Activated CD8-positive, alpha-beta memory T cell treated with anti-CD3 and anti-CD28 coated beads for 48 hours (primary cell): ENCODE data around the gene KRTAP10-5.
"Not testable (repeated sequence)": the region's sequence is repeated elsewhere in the genome, so short reads cannot be mapped to it uniquely, and the experiment has no call there.

ENCODE experiments used
- DNase-seq, 3 experiments: peaks; one replicate each; pipeline ENCODE4 v3.0.0-alpha.2; 2020; ENCODE audit warnings: low read depth in 2 of 3, low spot score in 2 of 3

KRTAP10-5 gene

GRCh38 chr21:44611551-44611950, 31.1 kb upstream of the KRTAP10-5 start:
- DNase-seq, result no peak

DNA sequence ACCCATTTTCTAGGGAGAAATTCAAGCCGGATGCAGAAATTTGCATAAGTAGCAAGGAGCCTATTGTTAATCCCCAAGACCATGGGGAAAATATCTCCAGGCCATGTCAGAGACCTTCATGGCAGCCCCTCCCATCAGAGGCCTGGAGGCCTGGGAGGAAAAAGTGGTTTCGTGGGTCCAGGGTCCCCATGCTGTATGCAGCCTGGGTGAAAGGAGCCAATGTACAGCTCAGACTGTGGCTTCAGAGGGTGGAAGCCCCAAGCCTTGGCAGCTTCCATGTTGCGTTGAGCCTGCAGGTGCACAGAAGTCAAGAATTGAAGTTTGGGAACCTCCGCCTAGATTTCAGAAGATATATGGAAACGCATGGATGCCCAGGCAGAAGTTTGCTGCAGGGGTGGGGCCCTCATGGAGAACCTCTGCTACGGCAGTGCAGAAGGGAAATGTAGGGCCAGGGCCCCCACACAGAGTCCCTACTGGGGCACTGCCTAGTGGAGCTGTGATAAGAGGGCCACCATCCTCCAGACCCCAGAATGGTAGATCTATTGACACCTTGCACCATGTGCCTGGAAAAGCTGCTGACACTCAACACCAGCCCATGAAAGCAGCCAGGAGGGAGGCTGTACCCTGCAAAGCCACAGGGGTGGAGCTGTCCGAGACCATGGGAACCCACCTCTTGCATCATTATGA, 29.9 kb upstream of the KRTAP10-5 start:
- not testable (repeated sequence) for DNase-seq

- DNase-seq, result no peak
Measured at GRCh38 chr21:44609193-44609592, 28.8 kb upstream of the KRTAP10-5 start.

- no peak for DNase-seq
Measured at GRCh38 chr21:44606495-44606894, 26.1 kb upstream of the KRTAP10-5 start.

DNA sequence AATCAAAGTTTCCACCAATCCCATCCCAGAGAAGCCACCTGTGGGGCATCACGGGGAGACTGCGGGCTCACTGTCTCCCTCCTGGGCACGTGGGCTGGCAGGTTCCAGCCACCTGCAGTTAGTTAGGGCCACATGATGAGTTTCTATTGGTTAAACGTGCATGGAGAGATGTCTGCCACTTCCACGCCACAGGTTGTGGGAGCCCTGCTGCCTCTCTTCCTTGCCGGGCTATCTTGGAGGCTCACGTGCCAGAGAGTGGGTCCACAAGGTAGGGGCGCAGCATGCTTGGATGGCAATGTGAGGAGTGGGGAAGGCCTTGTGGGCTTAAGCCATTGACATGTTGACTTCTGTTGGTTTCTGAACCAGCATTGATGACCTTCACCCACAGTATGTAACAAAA, 23.5 kb upstream of the KRTAP10-5 start:
- no peak for DNase-seq

DNA sequence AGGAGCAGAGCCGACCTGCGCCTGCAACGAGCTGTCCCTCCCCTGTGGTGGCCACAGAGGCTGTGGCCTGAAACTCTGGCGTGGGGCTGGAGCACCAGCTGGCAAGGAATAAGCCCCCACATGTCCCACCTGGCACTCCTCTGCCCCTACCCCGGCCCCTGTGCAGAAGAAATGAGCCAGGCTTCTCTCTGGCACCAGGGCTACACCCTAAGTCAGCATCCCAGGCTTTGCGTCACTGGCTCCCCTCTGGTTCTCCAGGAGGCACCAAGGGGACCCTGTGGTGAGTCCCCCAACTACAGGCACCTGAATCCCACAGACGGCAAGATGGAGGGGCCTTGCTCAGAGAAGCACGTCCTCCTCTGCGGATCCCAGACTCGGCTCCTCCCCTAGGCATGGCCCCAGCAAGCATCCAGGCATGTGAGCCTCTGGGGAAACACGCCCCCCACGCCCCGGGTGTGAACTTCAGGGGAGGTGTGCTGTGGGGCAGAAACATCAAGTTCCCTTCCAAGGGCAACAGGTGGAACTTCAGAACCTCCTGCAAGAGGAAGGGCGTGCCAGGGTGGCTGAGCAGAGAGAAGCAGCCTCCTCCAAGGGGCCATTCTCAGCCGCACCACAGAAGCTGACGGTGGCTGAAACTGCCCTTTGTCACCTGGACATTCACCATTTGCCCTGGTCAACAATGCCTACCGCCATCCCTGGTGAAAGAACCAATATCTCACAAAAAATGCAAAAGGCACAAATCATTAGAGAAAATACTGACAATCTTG, 22.9 kb upstream of the KRTAP10-5 start:
- no peak for DNase-seq

GRCh38 chr21:44602463-44602850, 22.1 kb upstream of the KRTAP10-5 start:
- no peak for DNase-seq

- DNase-seq, result no peak
Measured at GRCh38 chr21:44601596-44602462, 21.4 kb upstream of the KRTAP10-5 start.

DNA sequence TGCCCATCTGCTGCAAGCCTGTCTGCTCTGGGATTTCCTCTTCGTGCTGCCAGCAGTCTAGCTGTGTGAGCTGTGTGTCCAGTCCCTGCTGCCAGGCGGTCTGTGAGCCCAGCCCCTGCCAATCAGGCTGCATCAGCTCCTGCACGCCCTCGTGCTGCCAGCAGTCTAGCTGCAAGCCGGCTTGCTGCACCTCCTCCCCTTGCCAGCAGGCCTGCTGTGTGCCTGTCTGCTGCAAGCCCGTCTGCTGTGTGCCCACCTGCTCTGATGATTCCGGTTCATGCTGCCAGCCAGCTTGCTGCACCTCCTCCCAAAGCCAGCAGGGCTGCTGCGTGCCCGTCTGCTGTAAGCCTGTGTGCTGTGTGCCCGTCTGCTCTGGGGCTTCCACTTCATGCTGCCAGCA, 20.7 kb upstream of the KRTAP10-5 start:
- DNase-seq, result not testable (repeated sequence)

- not testable (repeated sequence) for DNase-seq
Measured at GRCh38 chr21:44600118-44600978, 19.9 kb upstream of the KRTAP10-5 start, which contains the start of gene KRTAP10-7. Gene KRTAP10-7 (plus strand): TSS chr21:44600597. CDS start chr21:44600622, 25 bp downstream.

DNA sequence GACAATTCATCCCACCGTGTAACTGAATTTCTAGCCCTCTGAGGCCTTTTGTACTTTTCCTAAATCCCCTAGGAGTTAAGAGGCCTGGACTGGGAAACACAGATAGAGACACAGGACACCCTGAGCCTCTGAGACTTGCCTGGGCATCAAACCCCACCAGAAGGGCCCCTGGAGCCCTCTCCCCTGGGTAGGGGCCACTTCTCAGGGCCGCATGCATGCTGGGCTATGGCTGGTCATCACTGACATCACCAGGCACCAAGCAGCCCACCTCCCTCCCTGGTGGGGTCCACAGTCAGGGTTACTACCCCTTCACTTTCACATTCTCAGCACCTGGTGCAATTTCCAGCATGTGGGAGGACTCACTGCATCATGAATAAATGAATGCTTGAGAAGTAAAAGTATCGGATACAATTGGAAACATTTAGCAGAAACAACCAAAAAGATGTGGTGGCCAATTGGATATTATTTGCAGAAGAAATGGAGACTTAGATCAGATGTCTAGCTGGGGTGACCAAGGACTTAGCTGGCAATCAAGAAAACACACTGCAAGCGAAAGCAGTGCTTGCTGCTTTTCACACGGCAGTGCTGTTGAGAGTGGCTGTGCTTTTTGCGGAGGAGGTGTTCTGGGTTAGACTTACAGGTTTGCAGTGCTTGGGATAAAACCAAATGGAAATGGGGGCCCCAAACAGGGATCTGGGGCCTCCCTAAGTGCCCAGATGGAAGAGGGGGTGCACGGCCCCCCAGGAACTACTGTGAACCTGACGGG, 19.0 kb upstream of the KRTAP10-5 start:
- no peak for DNase-seq

DNA sequence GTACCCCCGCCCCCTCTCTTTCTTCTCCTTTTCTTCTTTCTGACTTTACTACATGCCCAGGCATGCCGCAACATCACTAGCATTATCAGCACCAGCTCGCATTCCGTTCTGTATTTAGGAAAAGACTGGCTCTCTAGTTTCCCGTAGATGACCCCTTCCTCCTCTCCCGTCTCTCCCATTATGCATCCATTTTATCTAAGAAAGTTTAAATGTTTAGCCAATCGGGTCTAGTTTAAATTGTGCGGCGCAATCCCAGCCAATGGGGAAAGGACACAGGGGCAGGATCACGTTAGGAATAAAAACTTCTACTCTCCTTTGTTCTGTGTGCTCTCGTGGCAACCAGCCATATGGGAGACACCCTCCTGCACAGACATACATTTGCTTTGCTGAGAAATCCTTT, 17.7 kb upstream of the KRTAP10-5 start:
- DNase-seq, result no peak

DNA sequence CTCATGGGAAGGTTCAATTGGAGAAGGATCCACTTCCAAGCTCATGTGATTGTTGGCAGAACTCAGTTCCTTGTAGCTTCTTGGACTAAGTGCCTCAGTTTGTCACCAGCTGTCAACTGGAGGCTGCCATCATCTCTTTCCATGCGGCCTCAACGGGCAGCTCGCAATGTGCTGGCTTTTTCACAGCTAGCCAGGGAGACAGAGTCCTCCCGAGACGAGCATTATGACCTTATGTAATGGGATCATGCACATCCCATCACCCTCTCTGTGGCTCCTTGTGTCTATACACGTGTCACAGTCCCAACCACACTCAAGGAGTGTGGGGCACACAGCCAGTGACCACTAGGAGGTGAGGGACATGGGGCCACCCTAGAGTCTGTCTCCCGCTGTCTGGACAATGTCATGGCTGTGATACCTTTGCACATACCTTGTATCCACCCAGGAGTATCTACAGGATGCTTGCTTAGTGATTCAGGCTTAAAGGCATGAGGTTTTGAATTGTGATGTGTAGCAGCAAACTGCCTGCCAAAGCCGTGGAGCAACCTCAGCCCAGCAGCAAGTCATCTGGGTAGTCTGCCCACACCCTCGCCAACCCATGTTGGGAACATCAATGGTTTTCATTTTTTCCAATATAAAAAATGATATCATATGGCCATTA, 15.8 kb upstream of the KRTAP10-5 start:
- DNase-seq, result no peak

DNA sequence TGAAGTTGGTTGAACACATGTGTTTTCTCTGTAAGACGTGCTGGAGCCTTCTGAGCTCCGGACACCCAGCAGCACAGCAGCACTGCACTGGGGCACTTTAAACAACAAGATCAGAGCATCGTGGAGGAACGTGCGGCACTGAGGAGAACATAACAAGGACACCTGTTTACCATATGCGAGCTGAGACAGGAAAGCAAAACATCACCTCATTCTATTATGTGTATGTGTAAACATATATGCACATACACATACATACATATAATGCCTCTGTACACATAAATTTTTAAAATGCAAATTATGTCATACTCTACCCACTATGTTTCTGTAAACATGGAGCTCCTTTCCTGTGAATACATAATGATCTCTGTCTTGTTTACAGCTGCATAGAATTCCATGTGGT, 15.1 kb upstream of the KRTAP10-5 start:
- DNase-seq, result no peak

GRCh38 chr21:44594406-44594916, 14.1 kb upstream of the KRTAP10-5 start:
- no peak for DNase-seq

GRCh38 chr21:44593598-44594405, 13.4 kb upstream of the KRTAP10-5 start:
- DNase-seq, result no peak

DNA sequence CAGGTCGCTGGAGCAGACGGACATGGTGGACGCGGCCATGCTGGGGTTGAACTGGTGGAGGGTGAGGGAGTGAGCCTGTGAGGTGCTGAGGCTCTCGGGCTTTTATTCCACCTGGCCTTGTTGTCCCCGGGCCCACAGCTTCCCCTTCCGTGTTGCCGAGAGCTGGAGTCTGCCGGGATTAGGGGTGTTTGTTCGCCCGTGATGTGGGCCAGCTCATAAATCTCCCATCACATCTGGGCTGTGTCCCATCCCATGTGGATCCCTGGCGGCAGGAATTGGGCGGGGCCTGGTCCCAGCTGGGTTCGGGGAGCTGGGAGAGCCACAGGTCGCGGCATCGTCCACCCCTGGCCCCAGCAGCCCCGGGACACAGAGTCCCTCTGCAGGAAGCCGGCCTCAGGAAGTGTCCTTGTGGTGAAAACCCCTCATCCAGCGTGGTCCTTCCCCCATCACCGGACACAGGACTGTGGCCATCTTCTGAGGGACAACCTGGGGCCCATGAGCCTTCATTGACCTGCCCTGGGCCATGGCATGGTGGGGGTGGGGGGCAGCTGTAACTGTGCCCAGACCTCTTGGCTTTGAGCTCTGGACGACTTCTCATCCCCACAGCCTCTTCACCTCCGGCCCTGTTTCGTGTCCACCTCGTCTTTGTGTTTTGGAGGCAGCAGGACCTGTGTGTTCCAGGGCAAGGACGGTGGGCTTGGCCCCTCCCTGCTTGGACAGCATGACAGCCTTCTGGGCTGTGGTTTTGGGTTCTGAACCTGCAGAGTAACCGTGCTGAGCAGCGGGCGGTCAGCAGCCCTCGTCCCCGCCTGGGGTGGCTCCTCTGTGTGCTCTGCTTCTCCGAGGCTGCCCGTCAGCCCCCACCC, 12.3 kb upstream of the KRTAP10-5 start, which contains the start of gene KRTAP10-6:
TSS of gene KRTAP10-6 (minus strand) at position 60 of the 866 bp plus-strand sequence. CDS start at position 39, 21 bp downstream.
- no peak for DNase-seq
